HCEC 1CT (cell line): Measurements from ENCODE around the gene AVL9.
"Not testable (repeated sequence)": the region's sequence is repeated elsewhere in the genome, so short reads cannot be mapped to it uniquely, and the experiment has no call there.

Experiments
- DNase-seq: peaks from one replicate; pipeline ENCODE4 v3.0.0-alpha.2; 2017

AVL9 gene

DNA sequence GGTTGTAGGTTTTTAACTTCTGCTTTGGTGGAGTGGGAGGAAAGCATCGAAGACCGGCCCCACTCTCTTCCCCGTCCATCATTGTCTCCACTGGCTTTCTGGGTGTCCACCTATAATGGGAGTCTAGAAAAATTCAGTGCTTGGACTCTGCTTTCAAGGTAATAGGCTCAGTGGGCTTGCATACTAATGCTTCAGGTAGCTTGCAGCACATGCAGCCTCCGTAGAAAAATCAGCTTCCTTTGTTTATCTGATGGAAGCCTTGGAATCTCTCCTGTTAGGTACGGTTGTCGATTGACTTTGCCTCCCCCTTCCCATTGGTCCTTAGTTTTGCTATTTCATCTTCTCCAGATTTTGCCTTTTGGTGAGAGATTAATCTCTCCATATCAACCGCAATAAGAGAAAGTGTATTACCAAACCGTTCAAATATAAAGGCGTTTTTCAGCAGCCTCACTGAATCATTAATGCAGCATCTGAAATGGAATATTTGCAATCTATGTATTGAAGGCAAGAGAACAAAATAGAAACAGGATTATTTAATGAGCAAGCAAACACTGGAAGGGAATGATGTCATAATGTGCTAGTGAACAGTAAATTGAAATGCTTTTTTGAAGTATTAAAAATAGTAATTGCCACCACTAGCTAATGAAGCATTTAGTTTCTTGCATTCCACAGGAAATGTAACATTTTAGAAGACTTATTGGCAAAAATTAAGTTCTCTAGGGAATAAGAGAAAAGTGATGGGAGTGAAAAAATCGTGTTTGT lies 944 bp downstream of the AVL9 start:
- peak; percentile 10 for DNase-seq

DNA sequence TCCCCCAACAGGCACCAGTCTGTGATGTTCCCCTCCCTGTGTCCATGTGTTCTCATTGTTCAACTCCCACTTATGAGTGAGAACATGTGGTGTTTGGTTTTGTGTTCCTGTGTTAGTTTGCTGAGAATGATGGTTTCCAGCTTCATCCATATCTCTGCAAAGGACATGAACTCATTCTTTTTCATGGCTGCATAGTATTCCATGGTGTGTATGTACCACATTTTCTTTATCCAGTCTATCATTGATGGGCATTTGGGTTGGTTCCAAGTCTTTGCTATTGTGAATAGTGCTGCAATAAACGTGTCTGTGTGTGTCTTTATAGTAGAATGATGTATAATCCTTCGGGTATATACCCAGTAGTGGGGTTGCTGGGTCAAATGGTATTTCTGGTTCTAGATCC lies 4.5 kb downstream of the AVL9 start:
- not testable (repeated sequence) for DNase-seq

DNA sequence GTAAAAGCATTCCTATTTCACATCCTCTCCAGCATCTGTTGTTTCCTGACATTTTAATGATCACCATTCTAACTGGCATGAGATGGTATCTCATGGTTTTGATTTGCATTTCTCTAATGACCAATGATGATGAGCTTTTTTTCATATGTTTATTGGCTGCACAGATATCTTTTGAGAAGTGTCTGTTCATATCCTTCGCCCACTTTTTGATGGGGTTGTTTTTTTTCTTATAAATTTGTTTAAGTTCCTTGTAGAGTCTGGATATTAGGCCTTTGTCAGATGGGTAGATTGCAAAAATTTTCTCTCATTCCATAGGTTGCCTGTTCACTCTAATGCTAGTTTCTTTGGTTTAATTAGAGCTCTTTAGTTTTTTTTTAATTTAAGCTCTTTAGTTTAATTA lies 4.9 kb downstream of the AVL9 start:
- not testable (repeated sequence) for DNase-seq

DNA sequence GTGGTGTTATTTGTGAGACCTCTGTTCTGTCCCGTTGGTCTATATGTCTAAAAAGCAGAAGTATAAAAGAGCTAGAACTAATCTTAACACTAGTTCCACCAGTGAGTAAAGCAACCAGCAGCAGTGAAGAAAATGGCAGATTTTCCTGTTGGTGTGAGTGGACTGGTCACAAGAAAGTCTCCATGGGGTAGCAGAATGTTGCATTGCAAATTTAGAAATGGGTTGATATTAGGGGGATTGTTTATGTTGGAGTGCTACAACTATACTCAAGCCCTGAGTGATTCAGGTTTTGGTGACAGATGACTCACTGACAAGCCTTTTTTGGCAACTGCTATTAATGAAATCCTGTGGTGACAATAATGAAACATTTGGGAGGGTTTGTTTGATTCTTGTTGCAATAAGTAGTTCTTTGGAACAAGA lies 5.6 kb downstream of the AVL9 start:
- peak; percentile 62 for DNase-seq

DNA sequence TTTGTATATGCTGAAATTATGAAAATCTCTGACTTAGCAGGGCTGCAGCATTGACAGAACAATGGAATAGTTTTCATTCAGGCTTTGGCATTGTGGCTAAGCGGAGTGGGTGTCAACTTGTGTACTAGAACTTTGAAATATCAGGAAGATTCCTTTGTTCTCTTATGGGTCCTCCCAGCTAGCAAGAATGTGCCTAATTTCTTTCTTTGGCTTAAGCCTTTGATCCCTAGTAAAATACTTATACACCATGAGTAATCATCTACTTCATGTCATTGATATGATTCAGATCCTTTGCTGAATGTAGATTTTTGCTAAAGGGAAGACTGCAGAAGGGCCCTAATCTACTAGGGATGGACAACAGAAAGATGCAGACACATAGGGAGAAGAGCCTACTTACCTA lies 6.2 kb downstream of the AVL9 start:
- DNase-seq = peak; percentile 91

DNA sequence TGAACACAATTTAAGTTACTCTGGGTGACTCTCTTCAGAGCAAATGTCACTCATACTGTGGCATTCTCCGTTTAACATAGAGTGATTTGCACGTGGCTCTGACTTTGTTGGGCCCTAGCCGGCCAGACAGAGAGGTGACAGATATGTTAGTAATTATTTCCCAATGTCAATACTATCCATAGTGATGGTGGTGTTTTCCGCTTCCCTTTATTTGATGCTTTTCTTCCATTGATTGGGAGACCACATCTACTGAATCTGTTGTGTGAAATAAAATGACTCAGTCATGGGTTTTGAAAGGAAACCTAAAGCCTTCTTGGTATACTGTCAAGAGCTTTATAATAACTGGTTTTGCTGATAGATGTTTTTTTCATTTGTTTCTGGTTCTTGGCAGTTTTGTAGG lies 7.4 kb downstream of the AVL9 start:
- no peak for DNase-seq

DNA sequence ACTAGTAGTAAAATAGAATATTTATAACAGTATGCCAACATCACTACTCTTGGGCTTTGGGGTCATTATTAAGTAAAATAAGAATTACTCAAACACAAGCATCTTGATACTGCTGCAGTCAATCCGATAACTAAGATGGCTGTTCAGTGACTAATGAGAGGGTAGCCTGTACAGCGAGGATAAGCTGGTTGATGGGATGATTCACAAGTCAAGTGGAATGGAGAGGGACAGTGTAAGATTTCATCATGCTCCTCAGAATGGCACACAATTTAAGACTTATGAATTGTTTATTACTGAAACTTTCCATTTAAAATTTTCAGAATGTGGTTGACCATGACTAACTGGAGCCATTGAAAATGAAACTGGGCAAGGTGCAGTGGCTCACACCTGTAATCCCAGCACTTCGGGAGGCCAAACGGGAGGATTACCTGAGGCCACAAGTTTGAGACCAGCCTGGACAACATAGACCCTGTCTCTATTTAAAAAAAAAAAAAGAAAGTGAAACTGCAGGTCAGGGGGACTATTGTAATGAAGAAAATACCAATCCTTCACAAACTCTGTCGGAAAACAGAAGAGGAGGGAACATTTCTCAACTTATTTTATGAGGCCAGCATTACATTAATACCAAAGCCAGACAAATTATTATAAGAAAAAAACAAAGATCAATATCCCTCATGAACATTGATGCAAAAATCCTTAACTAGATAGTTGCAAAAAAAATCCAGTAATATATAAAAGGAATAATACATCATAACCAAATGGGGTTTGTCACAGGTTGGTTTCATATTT lies 11.2 kb downstream of the AVL9 start:
- DNase-seq = peak; percentile 97

DNA sequence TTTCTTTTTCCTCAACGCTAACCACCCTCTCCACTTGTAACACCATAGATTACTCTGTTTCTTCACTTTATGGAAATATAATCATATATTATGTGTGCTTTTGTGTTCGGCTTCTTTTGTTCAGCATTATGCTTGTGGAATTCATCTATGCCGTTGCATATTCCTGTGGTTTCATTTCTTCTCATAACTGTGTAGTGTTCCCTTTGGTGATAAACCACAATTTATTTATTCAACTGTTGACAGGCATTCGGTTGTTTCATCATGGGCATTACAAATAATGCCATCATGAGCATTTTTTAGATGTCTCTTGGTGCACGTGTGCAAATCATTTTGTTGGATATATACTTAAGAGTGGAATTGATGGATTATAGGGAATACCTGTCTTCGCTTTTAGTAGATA lies 12.1 kb downstream of the AVL9 start:
- DNase-seq = peak; percentile 88

DNA sequence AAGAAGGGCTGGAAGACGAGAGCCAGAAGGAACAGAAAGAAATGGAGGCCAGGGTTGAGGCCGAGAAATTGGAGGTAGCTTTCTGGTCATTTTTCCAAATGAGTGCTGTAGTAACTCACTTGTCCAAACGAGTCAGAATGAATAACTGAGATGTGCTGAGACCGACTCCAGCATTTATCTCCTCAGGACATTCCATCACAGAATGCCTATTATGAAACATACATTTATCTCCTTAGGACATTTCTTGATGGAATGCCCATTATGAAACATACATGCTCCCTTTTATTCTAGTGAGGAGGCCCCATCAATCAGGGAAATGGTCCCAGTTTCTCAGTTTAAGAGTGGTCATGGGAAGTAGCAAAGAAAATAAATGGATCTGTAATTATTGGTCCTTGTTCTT lies 16.5 kb downstream of the AVL9 start:
- no peak for DNase-seq

DNA sequence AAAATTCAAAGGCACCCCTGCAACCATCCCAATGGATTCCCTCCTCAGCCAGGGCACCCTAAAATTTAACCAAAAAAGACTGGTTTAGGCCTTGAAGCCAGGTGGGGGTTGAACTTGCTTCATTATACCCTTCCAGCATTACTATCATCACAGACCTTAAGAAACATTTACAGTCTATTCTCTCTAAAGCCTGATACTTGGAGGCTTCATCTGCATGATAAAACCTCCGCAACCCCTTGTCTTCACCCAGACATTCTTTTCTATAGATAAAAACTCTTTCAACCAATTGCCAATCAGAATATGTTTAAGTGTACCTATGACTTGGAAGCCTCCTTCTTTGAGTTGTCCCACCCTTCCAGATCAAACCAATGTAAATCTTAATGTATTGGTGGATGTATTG lies 17.9 kb downstream of the AVL9 start:
- DNase-seq = no peak

DNA sequence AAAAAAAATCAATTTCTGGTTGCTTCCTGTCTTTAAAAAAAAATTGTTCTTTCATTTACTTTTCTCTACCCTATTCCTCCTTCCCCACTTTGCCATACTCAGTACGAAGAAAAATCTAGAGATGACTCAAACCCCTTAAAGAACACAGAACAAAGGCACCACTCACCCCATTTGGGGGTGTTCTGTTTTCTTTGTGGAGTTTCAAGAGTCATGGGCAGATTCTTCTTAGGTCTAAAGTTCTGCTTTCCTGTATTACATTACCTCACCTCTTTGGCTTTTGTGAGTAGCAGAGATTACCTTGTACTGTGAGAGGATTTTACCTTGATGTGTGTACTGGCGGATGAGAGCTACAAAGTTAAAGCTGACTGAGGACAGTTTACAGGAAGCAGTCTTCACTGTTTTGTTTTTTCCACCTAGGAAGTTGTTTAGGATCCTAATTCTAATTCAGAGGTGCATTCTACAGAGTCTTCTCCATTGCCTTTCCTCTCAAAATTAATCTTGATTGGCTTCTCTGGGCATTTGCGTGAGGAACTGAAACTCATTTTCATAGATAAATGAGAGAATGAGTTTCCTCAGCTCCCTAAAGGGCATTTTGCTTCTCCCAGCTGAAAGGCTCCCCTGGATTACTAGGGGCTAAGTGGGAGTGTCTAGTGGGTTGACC lies 20.7 kb downstream of the AVL9 start:
- DNase-seq = no peak

DNA sequence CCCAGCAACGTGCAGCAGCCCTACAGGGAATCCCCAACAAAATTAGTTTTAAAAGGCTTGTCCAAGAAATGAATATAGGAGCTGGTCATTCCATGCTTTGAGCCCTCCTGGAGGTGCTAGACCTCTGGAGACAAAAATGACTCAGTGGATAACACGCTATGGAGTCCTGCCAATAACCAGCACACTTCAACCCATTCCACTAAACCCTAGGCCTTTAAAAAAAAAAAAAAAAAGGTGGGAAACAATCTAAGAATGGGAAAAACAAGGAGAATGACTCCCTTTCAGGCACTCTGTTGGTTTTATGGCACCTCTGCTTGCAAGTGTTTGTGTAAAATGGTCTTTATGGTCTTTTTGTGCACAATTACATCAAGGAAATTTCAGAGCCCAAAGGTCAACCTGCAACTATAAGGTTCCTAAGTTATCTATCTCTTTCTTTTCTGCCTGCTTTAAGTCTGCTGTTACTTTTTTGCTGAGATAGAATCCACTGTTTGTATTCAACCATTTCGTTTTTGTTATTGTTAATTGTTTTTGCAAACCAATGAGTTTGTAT lies 21.3 kb downstream of the AVL9 start:
- no peak for DNase-seq

DNA sequence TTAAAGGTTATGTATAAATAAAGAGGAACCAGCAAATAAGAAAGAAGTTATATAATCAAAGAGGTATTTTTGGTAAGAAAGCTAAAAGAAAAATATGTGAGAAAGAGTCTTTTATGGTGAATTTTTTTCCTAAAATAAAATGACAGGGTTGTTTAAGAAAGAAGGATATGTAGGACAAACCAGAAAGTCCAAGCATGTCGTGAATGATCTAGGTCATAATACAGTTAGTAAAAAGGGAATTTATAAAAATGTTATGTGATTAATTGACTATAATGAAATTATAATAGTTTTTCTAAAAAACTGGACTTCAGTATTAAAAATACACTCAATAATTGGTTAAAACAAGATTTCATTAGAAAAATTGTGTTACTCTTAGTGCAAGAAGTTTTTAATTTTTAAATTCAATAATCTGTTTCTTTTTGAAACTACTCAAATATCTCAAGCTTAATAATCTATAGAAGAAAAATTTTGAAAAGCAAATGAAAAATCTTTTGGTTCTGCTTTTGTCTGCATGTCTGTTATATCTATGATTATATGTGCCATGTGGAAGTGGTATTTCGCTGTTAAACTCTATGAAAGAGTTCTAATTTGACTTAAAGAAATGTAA lies 23.3 kb downstream of the AVL9 start:
- DNase-seq = peak; percentile 37

DNA sequence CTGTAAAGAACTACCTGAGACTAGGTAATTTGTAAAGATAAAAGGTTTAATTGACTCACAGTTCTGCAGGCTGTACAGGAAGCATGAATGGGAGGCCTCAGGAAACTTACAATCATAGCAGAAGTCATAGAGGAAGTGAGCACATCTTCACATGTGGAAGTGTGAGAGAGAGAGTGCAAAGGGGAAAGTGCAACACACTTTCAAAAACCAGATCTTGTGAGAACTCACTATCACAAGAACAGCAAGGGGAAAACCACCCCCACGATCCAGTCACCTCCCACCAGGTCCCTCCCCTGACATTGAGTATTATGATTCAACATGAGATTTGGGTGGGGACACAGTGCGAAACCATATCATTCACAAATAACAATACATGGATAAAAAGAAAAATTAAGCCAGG lies 24.5 kb downstream of the AVL9 start:
- no peak for DNase-seq

DNA sequence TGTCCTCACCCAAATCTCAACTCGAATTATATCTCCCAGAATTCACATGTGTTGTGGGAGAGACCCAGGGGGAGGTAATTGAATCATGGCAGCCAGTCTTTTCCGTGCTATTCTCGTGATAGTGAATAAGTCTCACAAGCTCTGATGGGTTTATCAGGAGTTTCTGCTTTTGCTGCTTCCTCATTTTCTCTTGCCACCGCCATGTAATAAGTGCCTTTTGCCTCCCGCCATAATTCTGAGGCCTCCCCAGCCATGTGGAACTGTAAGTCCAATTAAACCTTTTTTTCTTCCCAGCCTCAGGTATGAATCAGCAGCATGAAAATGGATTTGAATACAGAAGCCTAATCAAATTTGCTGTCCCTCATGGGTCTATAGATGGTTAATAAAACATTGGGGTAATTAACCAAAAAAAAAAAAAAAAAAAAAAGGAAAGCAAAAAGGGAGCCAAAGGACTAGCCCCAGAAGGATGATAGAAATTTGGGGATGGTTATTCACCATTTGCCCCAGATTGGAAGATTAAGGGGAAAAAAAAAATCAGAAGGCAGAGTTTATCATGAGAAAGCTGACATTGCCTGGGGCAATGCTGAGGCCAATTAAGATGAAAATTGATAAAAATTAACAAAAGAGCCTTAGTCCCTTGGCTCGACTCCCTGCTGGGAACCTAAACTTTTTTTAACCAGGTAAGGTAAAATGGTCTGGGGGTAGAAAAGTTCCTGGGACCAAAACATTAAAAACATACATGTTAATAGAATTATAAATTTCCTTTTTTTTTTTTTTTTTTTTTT lies 27.6 kb downstream of the AVL9 start:
- DNase-seq = no peak

DNA sequence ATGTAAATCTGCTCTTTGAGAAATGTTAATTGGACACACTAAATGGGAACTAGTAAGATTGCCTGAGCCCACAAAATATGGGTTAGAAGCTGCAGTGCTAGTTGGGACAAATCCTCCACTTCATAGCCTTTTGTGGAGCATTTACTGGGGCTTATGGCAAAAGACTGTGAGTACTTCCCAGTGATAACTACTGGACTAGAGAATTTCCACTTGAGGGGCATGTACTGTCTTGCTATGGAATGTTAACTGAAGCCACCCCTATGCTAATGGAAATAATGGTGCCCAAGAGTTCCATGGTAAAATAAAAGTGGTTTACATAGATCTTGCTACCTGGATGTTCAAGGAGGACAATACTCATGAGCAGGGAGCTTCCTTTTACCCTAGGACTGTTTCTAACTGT lies 29.3 kb downstream of the AVL9 start:
- DNase-seq = no peak

DNA sequence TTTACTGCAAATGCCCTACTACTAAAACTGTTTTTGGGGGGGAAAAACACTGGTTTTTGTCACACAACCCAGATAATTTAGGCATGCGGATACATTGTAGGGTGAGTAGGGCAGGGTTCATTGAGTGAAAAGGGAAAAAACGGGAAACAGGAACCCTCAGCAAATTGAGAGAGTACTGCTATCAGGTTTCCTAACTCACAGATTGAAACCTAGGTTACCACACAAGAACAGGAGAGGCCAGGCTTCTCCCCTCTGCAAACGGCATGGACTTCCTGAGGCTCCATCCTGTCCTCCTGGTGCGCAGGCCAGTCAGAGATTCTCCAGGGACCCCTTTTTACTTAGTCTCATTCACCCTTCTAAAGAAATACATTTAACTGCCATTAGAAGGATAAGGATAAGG lies 30.6 kb downstream of the AVL9 start:
- no peak for DNase-seq

DNA sequence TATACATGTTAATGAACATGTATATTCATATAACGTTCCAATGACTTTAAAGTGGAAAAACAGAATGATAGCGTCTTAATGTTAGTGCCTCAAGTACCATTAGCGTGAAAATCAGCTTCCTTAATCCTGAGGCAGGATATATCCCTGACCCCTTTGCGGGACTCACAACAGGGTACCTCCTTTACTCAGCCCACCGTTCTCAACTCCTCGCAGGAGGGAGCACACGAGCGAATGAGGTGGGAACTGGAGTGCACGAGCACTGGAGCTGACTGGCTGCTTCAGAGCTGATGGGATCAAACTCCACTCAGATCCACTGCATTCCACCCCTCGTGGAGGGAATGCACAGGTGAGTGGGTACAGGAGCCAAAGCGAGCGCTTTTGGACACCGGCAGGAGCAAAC lies 36.1 kb downstream of the AVL9 start:
- DNase-seq = no peak

DNA sequence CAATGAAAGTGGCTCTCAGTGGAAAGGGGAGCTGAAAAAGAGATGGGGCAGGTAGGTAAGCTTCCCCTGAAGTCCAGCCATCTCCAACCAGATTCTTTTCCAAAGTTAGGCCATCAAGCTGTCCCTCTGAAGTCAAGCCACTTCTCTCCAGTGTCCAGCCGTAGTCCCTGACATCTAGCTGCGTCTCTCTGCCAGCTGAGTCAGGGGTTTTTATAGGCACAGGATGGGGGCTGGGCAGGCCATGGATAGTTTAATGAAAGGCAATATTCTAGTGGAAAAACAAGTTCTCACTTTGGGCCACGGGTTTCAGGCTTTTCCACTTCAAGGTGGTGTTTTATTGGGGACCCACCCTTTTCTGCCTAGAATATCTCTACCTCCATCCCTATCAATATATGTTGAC lies 36.8 kb downstream of the AVL9 start:
- no peak for DNase-seq

DNA sequence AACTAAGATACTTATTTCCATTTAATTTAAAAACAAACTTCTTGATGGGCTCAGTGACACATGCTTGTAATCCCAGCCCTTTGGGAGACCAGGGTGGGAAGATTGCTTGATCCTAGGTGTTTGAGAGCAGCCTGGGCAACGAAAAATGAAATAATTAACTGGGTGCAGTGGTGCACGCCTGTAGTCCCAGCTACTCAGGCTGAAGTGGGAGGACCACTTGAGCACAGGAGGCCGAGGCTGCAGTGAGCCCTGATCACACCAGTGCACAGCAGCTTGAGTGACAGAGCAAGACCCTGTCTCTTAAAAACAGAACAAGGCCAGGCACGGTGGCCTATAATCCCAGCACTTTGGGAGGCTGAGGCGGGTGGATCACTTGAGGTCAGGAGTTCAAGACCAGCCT lies 37.4 kb downstream of the AVL9 start:
- DNase-seq = no peak

DNA sequence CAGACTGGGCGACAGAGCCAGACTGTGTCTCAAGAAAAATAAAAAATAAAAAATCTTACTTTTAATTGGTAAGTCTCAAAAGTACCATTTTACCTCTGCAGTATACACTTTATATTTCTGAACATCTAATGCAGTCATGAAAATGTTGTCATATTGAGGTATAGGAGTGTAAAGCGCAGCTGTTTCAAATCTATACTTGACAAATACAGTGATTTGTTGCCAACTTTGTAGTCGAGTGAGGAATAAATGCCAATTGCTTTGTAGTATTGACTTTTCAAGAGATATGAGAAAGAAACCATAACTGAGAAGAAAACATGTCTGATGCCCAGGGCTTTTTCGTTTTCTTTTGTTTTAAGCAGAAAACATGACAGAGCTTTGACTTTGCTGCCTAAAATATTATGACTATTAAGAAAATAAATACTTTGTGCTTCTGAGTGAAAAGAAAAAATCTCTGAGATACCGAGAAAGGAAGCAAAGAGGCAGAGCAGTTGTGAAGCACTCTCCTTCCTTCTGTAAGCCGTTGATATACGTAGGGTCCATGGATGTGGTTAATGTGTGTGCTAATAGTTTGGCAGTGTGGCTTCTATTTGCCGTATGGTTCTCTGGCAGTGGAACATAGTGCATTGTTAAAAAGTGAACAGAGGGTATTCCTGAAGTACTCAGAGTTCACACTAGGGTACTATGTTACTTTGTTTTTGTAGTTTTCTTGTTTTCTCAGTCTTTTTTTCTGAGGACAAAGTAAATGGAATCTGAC lies 38.2 kb downstream of the AVL9 start:
- no peak for DNase-seq
